ENCODE results near the gene ACCSL.
A peak's percentile ranks its signal among the peaks of the same experiment; 100 is the strongest.

The ACCSL gene

GRCh38 chr11:44047931-44048431, at the start of gene ACCSL:
Gene ACCSL (plus strand): TSS chr11:44047981. CDS start chr11:44048037, 56 bp downstream.
- no peak for DNase-seq

GRCh38 chr11:43998308-43998707, 49.5 kb upstream of the ACCSL start:
- no peak for DNase-seq

GRCh38 chr11:44000731-44001130, 47.0 kb upstream of the ACCSL start:
- no peak for DNase-seq

- no peak for DNase-seq
Measured at GRCh38 chr11:44002191-44003093, 45.3 kb upstream of the ACCSL start.

- DNase-seq: no peak
Measured at GRCh38 chr11:44003736-44004451, 43.9 kb upstream of the ACCSL start.

DNA sequence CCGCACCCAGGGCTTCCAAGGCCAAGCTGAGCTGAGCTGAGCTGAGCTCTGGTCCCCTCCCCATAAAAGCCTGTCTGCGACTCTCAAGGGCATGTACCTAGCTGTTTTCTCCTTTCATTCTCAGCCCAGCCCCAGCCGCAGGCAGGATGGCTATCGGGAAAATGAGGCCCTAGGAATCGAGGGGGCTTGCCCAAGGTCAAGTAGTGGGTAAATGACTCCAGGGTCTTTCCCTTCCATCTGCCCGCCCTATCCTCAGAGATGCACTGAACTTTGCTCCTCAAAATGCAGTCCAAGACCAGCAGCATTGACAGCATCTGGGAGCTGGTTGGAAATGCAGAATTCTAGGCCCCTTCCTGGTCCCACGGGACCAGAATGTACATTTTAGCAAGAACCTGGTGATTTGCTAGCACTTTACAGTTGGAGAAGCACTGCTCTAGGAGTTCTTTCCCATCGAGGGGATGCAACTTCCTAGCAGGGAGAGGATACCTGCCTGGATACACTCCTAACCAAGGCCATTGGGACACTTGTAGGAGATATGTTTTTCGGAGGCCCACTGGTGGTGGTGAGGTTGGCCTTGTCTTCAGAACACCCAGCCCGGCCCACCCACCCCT, 43.2 kb upstream of the ACCSL start:
- DNase-seq: no peak

DNA sequence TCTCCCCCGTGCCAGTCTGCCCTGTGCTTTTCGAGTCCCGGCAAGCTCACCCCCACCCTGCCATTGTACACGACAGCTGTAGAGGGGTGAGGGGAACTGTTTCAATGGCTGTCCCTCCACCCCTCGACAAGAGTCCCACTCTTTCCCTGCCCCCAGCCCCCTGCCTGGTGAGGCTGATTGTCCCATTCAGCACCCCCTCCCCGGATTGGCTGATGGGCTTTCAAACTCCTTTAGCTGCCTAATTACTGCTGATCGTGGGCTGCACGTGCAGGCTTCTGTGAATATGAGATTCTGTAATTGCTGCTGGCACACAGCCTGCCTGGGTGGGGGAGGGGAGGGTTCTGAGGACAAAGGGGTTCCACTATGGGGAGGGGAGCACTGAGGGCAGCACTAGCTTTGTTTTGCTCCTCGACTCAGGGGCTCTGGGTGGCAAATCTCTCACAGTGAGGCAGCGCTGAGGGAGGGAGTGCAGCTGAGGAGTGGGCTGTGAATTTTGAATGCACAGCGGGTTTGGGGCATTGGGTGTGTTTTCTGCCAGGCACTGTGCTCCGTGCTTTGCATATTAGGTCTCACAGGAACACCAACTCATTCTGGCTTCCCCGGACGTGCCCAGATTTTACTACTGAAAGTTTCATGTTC, 42.6 kb upstream of the ACCSL start:
- no peak for DNase-seq

- DNase-seq: no peak
Measured at GRCh38 chr11:44005956-44006355, 41.8 kb upstream of the ACCSL start.

- no peak for DNase-seq
Measured at GRCh38 chr11:44006917-44007361, 40.8 kb upstream of the ACCSL start.

DNA sequence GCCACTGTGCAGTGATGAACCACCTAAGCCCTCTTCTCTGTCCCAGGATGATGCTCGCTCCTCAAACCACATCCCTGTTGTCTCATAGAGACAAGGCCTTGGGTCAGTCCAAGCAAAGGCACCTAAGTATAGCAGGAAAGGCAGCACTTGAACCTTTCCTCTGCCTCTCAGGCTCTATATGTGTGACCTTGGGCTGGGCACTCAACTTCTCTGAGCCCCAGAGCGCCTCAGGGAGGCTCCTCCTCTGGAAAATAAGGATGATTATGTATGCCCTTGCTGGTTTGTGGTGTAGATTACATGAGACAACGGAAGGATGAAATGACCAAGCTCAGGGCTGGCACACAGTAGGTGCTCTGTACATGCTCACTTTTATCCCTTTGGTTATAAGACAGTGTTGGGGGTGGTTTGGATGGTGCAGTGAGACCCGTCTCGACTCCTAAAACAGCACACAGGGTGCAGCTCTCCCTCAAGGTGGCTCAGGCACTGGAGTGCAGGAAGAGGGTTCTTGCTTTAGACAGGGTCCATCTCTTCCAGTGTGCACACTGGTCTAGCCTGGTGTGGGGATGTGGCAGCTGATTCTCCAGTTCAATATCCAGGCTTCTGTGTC, 40.2 kb upstream of the ACCSL start:
- DNase-seq: no peak

GRCh38 chr11:44008088-44008501, 39.7 kb upstream of the ACCSL start:
- no peak for DNase-seq

- no peak for DNase-seq
Measured at GRCh38 chr11:44008698-44009097, 39.1 kb upstream of the ACCSL start.

- DNase-seq: no peak
Measured at GRCh38 chr11:44010789-44011251, 37.0 kb upstream of the ACCSL start.

- DNase-seq: no peak
Measured at GRCh38 chr11:44011797-44012196, 36.0 kb upstream of the ACCSL start.

GRCh38 chr11:44014968-44015623, 32.7 kb upstream of the ACCSL start:
- no peak for DNase-seq

- DNase-seq: no peak
Measured at GRCh38 chr11:44015624-44016007, 32.2 kb upstream of the ACCSL start.

GRCh38 chr11:44016131-44016530, 31.6 kb upstream of the ACCSL start:
- DNase-seq: no peak

GRCh38 chr11:44016546-44017442, 31.0 kb upstream of the ACCSL start:
- DNase-seq: no peak

DNA sequence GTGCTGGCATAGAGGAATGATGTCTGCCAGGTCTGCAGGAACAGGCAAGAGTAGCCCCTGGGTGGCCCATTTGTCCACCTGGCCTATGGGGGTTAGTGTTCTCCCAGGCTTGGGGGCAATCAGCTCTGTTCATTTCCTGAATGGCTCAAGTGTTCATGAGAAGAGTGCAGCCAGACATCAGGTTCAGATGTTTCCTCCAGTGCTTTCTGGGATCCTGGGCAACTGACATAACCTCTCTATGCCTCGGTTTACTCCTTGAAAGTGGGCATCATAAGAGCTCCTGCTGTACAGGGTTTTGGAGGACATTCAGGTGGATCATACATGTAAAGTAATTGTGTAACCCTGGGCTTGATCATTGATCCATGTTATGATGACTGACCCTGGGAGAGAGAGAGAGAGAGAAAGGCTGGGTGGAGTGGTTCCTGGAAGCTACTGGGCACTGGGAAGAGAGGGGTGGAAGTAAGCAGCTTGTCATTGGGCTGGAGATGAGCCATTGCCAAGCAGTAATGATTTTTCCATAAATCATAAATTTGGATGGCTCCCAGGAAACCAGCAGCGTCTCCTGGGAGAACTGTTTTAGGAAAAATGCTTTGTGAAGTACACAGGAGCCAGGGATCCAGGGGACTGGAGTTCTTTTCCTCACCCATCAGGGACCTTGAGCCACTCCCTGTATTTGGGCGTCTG, 30.2 kb upstream of the ACCSL start:
- DNase-seq: no peak

DNA sequence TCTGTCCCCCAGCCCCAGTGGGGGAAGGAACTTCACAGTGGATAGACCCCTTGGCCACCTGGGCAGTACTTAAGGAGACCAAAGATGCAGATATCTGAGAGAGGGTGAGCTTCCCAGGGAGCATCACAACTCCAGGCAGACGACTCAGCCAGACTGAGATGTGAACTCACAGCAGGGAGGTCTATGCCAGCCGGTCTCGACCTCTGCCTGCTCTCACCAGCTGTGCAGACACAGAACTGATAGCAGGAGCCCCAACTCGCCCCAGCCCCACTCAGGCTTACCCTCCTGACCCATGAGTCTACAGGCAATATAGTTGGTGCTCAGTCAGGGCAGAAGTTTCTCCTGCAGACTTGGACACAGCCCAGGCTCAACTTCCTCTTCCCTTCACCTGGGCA, 29.7 kb upstream of the ACCSL start:
- DNase-seq: peak; percentile 72
